GM23338 (cell line): ENCODE measurements around the gene PARP8.

ENCODE experiments used
- CREB1 ChIP-seq: fragments of 250-450 bp; sonication (Bioruptor Pico); IDR thresholded peaks from 2 replicates; pipeline ENCODE4 v1.5.0; 2020; ENCODE audit warnings: low read depth, mild to moderate bottlenecking, moderate library complexity
- EZH2 ChIP-seq: fragments of 200-600 bp; sonication (generic); IDR thresholded peaks from one replicate; pipeline ENCODE4 v1.8.0; 2017; ENCODE audit warnings: antibody characterized with exemption, mild to moderate bottlenecking, low read depth; ENCODE audit not compliant: unreplicated experiment
- EZH2phosphoT487 ChIP-seq: fragments of 200-600 bp; sonication (generic); IDR thresholded peaks from one replicate; pipeline ENCODE4 v1.8.1; 2018; ENCODE audit warnings: antibody characterized with exemption; ENCODE audit not compliant: unreplicated experiment
- JUNB ChIP-seq: IDR thresholded peaks from one replicate; pipeline ENCODE4 v1.6.1; 2016; ENCODE audit warnings: antibody characterized with exemption; ENCODE audit not compliant: unreplicated experiment
- NANOG ChIP-seq: IDR thresholded peaks from 2 replicates; pipeline ENCODE4 v1.6.1; 2016; ENCODE audit warnings: antibody characterized with exemption, borderline replicate concordance
- POLR2AphosphoS5 ChIP-seq: IDR thresholded peaks from 2 replicates; pipeline ENCODE4 v1.6.1; 2016; ENCODE audit warnings: antibody characterized with exemption, low read depth
- TF ChIP-seq, protein P1 (sequence below), 2 experiments: fragments of 200-600 bp in 1 of 2; sonication (generic) in 1 of 2; conservative IDR thresholded peaks; 2 replicates each; pipeline versions ENCODE4 v1.5.1 to v1.6.1; 2016 to 2017; ENCODE audit warnings: antibody characterized with exemption in 2 of 2, low read depth in 2 of 2, mild to moderate bottlenecking in 2 of 2, moderate library complexity in 1 of 2
- TF ChIP-seq, protein P2 (sequence below): fragments of 250-450 bp; sonication (Bioruptor Pico); IDR thresholded peaks from 2 replicates; pipeline ENCODE4 v1.5.0; 2020; ENCODE audit warnings: mild to moderate bottlenecking, moderate library complexity
- TF ChIP-seq, protein P3 (sequence below): IDR thresholded peaks from 2 replicates; pipeline ENCODE4 v1.6.1; 2016; ENCODE audit warnings: antibody characterized with exemption
- TF ChIP-seq, protein P4 (sequence below): IDR thresholded peaks from one replicate; pipeline ENCODE4 v1.6.1; 2018; ENCODE audit warnings: antibody characterized with exemption; ENCODE audit not compliant: unreplicated experiment

DNA sequence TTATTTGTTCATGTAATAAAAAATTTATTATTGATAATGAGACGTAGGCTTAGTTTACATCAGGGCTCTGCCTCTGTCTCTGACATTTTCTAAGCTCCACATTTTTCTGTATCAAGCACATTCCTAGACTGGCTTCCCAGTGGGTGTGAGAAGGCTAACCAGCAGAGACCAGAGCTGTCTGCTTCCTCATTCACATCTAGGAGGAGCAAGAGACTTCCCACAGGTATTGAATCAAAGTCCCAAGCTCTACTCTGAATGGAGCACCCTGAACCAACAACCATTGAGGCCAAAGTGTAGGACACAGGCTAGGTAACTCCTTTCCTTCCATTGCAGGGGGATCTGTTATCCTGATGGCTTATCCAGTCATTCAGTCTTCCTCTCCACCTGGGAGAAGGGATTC lies 72.4 kb downstream of the PARP8 start:
- TF ChIP-seq EZH2 (no peak), JUNB (no peak), CREB1 (no peak), POLR2AphosphoS5 (no peak), NANOG (no peak), EZH2phosphoT487 (no peak)
- TF ChIP-seq, protein P1, sequence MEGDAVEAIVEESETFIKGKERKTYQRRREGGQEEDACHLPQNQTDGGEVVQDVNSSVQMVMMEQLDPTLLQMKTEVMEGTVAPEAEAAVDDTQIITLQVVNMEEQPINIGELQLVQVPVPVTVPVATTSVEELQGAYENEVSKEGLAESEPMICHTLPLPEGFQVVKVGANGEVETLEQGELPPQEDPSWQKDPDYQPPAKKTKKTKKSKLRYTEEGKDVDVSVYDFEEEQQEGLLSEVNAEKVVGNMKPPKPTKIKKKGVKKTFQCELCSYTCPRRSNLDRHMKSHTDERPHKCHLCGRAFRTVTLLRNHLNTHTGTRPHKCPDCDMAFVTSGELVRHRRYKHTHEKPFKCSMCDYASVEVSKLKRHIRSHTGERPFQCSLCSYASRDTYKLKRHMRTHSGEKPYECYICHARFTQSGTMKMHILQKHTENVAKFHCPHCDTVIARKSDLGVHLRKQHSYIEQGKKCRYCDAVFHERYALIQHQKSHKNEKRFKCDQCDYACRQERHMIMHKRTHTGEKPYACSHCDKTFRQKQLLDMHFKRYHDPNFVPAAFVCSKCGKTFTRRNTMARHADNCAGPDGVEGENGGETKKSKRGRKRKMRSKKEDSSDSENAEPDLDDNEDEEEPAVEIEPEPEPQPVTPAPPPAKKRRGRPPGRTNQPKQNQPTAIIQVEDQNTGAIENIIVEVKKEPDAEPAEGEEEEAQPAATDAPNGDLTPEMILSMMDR (conservative IDR thresholded peaks at IDR 0.05; ENCODE audit: low read depth in 2 of 2) = no peak
- TF ChIP-seq, protein P2, sequence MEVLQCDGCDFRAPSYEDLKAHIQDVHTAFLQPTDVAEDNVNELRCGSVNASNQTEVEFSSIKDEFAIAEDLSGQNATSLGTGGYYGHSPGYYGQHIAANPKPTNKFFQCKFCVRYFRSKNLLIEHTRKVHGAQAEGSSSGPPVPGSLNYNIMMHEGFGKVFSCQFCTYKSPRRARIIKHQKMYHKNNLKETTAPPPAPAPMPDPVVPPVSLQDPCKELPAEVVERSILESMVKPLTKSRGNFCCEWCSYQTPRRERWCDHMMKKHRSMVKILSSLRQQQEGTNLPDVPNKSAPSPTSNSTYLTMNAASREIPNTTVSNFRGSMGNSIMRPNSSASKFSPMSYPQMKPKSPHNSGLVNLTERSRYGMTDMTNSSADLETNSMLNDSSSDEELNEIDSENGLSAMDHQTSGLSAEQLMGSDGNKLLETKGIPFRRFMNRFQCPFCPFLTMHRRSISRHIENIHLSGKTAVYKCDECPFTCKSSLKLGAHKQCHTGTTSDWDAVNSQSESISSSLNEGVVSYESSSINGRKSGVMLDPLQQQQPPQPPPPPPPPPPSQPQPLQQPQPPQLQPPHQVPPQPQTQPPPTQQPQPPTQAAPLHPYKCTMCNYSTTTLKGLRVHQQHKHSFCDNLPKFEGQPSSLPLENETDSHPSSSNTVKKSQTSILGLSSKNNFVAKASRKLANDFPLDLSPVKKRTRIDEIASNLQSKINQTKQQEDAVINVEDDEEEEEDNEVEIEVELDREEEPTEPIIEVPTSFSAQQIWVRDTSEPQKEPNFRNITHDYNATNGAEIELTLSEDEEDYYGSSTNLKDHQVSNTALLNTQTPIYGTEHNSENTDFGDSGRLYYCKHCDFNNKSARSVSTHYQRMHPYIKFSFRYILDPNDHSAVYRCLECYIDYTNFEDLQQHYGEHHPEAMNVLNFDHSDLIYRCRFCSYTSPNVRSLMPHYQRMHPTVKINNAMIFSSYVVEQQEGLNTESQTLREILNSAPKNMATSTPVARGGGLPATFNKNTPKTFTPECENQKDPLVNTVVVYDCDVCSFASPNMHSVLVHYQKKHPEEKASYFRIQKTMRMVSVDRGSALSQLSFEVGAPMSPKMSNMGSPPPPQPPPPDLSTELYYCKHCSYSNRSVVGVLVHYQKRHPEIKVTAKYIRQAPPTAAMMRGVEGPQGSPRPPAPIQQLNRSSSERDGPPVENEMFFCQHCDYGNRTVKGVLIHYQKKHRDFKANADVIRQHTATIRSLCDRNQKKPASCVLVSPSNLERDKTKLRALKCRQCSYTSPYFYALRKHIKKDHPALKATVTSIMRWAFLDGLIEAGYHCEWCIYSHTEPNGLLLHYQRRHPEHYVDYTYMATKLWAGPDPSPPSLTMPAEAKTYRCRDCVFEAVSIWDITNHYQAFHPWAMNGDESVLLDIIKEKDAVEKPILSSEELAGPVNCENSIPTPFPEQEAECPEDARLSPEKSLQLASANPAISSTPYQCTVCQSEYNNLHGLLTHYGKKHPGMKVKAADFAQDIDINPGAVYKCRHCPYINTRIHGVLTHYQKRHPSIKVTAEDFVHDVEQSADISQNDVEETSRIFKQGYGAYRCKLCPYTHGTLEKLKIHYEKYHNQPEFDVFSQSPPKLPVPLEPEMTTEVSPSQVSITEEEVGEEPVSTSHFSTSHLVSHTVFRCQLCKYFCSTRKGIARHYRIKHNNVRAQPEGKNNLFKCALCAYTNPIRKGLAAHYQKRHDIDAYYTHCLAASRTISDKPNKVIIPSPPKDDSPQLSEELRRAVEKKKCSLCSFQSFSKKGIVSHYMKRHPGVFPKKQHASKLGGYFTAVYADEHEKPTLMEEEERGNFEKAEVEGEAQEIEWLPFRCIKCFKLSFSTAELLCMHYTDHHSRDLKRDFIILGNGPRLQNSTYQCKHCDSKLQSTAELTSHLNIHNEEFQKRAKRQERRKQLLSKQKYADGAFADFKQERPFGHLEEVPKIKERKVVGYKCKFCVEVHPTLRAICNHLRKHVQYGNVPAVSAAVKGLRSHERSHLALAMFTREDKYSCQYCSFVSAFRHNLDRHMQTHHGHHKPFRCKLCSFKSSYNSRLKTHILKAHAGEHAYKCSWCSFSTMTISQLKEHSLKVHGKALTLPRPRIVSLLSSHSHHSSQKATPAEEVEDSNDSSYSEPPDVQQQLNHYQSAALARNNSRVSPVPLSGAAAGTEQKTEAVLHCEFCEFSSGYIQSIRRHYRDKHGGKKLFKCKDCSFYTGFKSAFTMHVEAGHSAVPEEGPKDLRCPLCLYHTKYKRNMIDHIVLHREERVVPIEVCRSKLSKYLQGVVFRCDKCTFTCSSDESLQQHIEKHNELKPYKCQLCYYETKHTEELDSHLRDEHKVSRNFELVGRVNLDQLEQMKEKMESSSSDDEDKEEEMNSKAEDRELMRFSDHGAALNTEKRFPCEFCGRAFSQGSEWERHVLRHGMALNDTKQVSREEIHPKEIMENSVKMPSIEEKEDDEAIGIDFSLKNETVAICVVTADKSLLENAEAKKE (CRISPR knock-in tag) = peak; percentile 79
- TF ChIP-seq, protein P3, sequence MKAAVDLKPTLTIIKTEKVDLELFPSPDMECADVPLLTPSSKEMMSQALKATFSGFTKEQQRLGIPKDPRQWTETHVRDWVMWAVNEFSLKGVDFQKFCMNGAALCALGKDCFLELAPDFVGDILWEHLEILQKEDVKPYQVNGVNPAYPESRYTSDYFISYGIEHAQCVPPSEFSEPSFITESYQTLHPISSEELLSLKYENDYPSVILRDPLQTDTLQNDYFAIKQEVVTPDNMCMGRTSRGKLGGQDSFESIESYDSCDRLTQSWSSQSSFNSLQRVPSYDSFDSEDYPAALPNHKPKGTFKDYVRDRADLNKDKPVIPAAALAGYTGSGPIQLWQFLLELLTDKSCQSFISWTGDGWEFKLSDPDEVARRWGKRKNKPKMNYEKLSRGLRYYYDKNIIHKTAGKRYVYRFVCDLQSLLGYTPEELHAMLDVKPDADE = no peak
- TF ChIP-seq, protein P4, sequence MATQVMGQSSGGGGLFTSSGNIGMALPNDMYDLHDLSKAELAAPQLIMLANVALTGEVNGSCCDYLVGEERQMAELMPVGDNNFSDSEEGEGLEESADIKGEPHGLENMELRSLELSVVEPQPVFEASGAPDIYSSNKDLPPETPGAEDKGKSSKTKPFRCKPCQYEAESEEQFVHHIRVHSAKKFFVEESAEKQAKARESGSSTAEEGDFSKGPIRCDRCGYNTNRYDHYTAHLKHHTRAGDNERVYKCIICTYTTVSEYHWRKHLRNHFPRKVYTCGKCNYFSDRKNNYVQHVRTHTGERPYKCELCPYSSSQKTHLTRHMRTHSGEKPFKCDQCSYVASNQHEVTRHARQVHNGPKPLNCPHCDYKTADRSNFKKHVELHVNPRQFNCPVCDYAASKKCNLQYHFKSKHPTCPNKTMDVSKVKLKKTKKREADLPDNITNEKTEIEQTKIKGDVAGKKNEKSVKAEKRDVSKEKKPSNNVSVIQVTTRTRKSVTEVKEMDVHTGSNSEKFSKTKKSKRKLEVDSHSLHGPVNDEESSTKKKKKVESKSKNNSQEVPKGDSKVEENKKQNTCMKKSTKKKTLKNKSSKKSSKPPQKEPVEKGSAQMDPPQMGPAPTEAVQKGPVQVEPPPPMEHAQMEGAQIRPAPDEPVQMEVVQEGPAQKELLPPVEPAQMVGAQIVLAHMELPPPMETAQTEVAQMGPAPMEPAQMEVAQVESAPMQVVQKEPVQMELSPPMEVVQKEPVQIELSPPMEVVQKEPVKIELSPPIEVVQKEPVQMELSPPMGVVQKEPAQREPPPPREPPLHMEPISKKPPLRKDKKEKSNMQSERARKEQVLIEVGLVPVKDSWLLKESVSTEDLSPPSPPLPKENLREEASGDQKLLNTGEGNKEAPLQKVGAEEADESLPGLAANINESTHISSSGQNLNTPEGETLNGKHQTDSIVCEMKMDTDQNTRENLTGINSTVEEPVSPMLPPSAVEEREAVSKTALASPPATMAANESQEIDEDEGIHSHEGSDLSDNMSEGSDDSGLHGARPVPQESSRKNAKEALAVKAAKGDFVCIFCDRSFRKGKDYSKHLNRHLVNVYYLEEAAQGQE = no peak
